GM18511 (cell line): Measurements from ENCODE around the gene YBX2.
"Not testable (repeated sequence)": the region's sequence is repeated elsewhere in the genome, so short reads cannot be mapped to it uniquely, and the experiment has no call there.

ENCODE experiments used
- ATAC-seq: cut with Tn5 transposase; IDR thresholded peaks from one replicate; pipeline ENCODE4 v1.9.1; 2021; ENCODE audit warnings: mild to moderate bottlenecking, moderate library complexity; ENCODE audit not compliant: unreplicated experiment

Gene YBX2

DNA sequence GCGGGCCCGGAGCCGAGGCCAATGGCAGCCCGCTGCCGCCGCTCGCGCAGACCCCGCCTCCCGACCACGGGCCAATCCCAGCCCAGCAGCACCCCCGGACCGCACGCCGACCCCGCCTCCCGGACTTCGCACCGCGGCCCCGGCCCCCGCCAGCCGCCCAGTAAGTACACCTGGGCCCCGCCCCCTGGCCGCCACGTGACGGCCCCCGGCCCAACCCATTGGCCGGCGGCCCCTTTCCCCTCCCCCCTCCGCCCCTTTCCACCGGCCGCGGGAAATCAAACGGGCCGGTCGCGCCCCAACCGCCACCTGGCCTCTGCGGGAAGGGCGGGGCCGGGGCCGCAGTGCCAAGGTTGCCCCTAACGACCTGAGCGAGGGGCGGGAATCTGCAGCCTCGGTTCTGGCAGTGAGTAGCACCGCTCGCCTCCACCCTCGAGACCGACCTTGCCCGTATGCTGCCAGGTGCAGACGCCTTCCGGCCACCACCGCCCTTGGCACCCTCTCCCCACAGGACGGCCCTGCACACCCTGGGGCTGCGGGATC, at the start of gene YBX2:
Gene YBX2, minus strand, starts transcription at position 26 of the 540 bp plus-strand sequence. CDS start 139 bp downstream, outside the sequence.
- ATAC-seq, result no peak

DNA sequence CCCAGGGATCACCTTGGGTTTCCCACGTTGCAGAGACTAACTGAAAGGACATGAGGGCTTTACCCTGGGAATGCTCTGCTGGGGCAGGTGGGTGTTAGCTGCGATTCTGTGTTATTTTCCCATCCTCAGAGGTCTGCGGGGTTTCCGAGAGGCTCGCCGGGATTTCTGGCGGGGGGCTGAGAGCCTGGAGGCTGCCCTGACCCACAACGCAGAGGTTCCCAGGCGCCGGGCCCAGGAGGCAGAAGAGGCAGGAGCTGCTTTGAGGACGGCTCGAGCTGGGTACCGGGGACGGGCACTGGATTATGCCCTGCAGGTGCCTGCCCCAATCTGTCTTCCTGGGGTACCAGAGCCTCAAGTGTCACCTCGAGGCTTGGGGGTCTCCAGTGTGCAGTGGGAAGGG, 48.8 kb upstream of the YBX2 start:
- ATAC-seq, result no peak

GRCh38 chr17:7341842-7342241, 47.4 kb upstream of the YBX2 start:
- no peak for ATAC-seq

- ATAC-seq, result no peak
Observed at GRCh38 chr17:7340179-7340578, 45.7 kb upstream of the YBX2 start.

DNA sequence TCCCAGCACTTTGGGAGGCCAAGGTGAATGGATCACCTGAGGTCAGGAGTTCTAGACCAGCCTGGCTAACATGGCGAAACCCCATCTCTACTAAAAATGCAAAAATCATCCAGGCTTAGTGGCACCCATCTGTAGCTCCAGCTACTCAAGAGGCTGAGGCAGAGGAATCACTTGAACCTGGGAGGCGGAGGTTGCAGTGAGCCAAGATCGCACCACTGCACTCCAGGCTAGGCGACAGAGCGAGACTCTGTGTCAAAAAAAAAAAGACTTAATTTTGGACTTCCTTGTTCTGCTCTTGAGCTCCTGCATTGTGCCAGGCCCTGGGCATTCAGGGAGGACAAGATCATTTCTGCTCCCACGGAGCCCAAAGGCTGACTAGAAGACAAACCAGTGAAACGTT, 43.2 kb upstream of the YBX2 start:
- not testable (repeated sequence) for ATAC-seq

DNA sequence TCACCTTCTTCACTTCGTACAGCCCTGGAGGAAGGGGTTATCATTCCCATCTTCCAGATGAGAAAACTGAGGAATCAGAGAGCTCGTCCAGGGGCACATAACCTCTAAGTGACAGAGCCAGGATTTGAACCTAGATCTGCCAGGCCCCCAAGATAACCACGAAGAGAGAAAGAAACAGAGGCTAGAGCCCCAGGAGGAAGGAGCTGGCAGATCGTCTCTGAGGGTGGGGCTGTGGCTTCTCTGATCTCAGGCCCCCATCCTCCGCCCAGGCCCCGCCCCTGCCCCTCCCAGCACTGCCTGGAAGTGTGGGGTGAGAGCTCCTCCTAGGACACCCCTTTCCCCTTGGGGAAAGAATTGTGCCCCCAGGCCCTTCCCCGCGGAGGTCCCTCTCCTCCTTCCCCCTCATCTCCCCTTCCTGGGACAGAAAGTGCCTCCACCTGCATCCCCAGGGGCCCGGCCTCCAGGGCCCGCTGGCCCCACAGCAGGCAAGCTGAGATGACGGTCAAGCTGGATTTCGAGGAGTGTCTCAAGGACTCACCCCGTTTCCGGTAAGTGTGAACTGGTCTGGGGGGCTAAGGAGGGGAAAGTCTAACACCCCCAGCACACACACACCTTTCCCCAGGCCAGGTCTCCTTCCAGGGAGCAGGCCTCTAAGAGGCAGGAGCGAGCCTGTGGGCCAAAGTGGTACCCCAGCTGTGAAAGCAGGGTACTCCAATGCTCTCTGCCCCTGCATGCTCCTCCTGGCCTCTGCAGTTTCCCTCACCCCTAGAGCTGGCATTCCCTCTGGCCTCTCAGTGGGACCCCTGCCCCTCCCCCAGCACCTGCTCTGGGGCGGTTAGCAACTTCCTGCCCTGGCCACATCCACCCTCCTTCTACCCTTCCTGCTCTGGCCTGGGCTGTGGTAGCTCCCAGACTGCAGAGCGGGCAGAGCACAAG, 42.1 kb upstream of the YBX2 start, which contains the start of gene ACAP1:
Gene ACAP1, plus strand, starts transcription at position 290 of the 936 bp plus-strand sequence. Its CDS starts 206 bp downstream, at position 496.
- peak; percentile 78 for ATAC-seq

DNA sequence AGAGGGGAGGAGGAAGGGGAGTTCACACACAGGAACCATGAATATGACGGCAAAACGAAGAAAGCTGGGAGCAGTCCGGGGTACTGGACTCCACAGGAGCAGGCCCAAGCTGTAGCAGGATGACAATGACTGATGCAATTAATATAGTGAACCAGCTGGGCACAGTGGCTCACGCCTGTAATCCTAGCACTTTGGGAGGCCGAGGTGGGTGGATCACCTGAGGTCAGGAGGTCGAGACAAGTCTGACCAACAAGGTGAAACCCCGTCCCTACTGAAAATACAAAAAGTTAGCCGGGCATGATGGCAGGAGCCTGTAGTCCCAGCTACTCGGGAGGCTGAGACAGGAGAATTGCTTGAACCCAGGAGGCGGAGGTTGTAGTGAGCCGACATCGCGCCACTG, 41.3 kb upstream of the YBX2 start:
- peak; percentile 18 for ATAC-seq

GRCh38 chr17:7334938-7335538, 40.6 kb upstream of the YBX2 start:
- no peak for ATAC-seq

DNA sequence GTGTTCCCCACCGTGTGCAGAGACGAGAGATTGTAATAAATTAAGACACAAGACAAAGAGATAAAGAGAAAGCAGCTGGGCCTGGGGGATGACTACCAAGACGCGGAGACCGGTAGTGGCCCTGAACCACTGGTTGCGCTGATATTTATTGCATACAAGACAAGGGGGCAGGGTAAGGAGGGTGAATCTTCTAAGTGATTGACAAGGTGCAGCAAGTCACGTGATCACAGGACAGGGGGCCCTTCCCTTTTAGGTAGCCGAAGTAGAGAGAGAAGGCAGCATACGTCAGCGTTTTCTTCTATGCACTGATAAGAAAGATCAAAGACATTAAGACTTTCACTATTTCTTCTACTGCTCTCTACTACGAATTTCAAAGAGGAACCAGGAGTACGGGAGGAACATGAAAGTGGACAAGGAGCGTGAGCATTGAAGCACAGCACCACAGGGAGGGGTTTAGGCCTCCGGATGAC, 38.2 kb upstream of the YBX2 start:
- not testable (repeated sequence) for ATAC-seq

- ATAC-seq, result no peak
Observed at GRCh38 chr17:7332111-7332510, 37.7 kb upstream of the YBX2 start.

- no peak for ATAC-seq
Observed at GRCh38 chr17:7330638-7331015, 36.2 kb upstream of the YBX2 start.

DNA sequence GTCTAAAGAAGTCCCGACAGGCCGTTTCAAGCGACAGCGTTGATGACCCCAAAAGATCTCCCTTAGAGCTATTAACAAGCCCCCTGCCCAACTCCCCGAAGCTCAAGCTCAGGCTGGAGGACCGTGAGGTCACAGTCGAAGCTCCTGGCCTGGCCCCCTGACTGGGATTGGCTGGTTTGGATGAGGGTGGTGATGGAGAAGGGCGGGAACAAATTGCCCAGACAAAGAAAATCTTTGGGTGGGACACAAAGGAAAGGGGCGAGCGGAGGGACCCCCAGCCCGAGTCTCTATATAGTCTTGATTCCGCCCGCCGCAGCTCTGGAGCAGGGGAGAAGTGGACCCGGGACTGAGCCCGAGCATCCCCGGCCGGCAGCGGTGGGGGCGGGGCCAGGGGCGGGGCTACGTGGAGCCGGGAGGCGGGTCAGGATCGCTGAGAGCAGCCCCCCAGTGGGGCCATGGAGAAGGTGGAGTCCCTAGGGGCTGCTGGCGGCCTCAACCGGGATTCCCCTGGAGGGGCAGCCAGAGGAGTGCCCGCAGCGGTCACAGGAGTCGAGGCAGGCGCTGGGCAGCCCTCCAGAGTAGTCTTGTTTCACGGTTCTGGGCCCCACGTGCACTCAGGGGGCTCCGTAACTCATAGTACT, 35.7 kb upstream of the YBX2 start:
- ATAC-seq, result peak; percentile 57

DNA sequence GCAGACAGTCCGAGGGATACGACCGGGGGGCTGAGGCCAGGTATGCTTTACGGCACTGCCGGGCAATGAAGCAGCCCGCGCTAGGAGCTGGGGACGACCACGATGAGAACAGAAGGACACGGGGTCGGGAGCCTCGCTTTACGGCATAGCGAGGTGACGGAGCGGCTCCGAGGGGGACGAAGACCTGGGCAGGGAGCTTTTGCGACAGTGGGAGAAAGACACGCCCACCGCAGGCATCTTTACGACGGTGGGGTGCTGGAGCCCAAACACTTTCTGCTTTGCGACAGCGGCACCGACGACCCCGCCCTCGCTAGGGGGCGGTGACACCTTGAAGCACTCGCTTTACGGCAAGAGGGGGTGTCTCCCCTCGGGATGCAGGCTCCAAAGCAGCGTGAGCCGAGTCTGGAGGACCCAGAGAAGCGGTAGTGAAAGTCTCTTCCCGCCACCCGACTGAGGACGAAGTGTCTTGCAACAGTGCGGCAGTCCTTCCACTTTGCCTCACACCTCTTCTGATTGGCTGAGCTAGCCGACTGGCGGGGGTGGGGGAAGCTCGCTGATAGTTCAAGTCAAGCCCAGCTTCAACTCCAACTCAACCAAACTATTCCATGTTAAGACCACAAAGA, 35.0 kb upstream of the YBX2 start:
- ATAC-seq, result peak; percentile 64

- peak; percentile 21 for ATAC-seq
Observed at GRCh38 chr17:7328840-7329373, 34.5 kb upstream of the YBX2 start, which contains the start of gene NEURL4. Gene NEURL4 (minus strand): TSS chr17:7329335. CDS start chr17:7329312, 23 bp downstream.

DNA sequence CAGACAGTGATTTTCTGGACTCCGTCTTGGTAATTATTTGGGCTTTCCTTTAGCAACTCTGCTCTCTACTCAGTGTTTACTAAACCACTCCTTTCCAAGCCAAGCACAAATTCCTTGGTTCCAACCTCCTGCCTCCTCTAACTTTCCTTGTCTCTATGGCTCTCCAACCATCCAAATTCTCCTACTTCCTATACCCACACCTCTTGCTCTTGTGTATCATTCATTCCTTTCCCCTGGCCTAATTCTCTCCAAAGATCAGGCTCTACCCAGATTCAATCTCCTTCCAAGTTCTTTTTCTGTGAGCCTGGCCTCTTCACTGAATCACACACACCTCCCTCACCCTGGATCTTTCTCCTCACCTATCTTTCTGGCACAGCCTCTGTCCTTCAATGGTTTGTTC, 33.6 kb upstream of the YBX2 start:
- ATAC-seq, result no peak

GRCh38 chr17:7327501-7327900, 33.1 kb upstream of the YBX2 start:
- no peak for ATAC-seq

- no peak for ATAC-seq
Observed at GRCh38 chr17:7327056-7327455, 32.6 kb upstream of the YBX2 start.

DNA sequence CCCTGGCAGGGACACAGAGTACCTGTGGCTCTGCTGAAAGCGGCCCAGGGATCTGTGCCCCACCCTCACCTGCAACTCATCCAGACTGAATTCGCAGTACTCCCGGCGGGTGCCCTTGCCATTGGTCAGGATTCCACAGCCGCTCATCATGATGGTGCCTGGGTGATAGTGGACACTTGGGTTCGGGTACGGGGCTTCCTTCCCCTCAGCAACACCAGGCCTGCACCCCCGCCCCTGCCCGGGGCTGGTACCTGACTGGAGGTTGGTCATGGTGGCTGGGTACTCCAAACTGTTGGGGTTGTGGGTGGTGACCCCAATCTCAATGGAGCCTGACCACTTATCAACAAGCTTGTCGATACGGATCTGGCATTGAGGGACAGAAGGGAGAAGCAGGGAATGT, 31.7 kb upstream of the YBX2 start:
- no peak for ATAC-seq

DNA sequence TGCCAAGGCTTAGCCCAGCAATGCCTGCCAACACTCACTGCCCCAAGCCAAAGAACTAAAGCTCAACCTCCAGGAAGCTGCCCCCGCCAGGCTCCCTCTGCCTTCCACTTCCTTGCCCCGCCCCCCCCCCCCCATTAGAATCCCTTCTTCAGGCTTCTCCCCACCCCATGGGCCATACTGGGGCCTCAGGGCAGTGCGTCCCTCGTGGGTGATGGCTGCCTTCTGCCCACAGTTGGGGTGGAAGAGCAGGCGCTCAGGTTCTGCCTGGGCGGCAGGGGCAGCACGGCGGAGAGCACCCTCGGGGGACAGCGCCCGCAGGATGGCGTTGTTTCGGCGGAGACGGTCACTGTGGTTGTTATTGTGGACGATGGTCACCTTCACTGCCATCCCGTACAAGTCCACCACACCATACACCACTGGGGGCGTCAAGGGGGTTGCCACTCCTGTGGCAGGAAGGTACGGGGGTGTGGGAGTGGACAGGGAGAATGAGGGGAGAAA, 30.6 kb upstream of the YBX2 start:
- no peak for ATAC-seq

DNA sequence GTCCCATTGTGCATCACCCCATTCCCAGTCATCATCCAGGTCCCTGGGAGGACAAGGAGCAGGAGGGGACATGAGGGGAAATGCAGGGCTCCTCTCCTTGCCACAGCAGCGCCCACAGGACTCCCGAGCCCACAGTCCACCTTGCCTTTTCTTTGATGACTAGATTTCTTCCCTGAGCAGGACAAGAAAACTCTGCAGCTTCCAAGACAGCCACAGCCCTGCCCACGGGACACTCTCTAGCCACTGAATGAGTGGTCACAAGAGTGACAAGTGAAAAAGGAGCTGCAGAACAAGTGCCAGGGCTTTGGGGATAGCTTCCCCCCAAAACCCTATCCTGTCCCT, 30.0 kb upstream of the YBX2 start:
- ATAC-seq, result no peak
